ENCODE data around the gene PSMD12.

PSMD12 gene

DNA sequence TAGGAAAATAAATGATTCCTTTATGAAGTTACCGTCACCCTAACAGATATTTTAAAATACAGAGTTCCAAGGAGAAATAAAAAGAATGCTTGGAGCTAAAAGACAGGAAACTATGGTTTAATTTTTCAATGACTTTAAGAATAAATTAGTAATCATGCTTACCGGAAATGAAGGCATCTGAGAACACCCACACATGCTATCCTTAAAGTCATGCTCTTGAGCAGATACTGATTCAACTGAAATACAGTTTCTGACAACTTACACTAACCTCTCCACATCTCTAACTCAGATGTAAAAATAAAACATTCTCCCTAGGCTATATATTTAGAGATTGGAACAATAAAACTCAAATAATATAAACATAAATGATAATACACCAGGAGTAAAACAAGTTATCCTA, 7.8 kb downstream of the PSMD12 start:
- TF ChIP-seq YY1 (IDR thresholded peaks at IDR 0.05; ENCODE audit: low read depth) (no peak), ZBTB7A (IDR thresholded peaks at IDR 0.05; ENCODE audit: low read depth) (no peak), TCF12 (IDR thresholded peaks at IDR 0.05; ENCODE audit: low read depth) (no peak), FOXM1 (IDR thresholded peaks at IDR 0.05; ENCODE audit: borderline replicate concordance, low read depth) (no peak), EP300 (IDR thresholded peaks at IDR 0.05; ENCODE audit: borderline replicate concordance) (no peak), TEAD4 (IDR thresholded peaks at IDR 0.05) (no peak), EGR1 (IDR thresholded peaks at IDR 0.05) (no peak), RAD21 (IDR thresholded peaks at IDR 0.05; ENCODE audit: low read depth) (no peak), TAF1 (IDR thresholded peaks at IDR 0.05; ENCODE audit: low read depth) (no peak), CREB1 (IDR thresholded peaks at IDR 0.05; ENCODE audit: low read depth) (no peak), NFIC (IDR thresholded peaks at IDR 0.05) (no peak)
- TF ChIP-seq, protein P1, sequence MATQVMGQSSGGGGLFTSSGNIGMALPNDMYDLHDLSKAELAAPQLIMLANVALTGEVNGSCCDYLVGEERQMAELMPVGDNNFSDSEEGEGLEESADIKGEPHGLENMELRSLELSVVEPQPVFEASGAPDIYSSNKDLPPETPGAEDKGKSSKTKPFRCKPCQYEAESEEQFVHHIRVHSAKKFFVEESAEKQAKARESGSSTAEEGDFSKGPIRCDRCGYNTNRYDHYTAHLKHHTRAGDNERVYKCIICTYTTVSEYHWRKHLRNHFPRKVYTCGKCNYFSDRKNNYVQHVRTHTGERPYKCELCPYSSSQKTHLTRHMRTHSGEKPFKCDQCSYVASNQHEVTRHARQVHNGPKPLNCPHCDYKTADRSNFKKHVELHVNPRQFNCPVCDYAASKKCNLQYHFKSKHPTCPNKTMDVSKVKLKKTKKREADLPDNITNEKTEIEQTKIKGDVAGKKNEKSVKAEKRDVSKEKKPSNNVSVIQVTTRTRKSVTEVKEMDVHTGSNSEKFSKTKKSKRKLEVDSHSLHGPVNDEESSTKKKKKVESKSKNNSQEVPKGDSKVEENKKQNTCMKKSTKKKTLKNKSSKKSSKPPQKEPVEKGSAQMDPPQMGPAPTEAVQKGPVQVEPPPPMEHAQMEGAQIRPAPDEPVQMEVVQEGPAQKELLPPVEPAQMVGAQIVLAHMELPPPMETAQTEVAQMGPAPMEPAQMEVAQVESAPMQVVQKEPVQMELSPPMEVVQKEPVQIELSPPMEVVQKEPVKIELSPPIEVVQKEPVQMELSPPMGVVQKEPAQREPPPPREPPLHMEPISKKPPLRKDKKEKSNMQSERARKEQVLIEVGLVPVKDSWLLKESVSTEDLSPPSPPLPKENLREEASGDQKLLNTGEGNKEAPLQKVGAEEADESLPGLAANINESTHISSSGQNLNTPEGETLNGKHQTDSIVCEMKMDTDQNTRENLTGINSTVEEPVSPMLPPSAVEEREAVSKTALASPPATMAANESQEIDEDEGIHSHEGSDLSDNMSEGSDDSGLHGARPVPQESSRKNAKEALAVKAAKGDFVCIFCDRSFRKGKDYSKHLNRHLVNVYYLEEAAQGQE (IDR thresholded peaks at IDR 0.05; ENCODE audit: low read depth): no peak
- TF ChIP-seq, protein P2, sequence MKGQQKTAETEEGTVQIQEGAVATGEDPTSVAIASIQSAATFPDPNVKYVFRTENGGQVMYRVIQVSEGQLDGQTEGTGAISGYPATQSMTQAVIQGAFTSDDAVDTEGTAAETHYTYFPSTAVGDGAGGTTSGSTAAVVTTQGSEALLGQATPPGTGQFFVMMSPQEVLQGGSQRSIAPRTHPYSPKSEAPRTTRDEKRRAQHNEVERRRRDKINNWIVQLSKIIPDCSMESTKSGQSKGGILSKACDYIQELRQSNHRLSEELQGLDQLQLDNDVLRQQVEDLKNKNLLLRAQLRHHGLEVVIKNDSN (IDR thresholded peaks at IDR 0.05): no peak
- TF ChIP-seq, protein P3, sequence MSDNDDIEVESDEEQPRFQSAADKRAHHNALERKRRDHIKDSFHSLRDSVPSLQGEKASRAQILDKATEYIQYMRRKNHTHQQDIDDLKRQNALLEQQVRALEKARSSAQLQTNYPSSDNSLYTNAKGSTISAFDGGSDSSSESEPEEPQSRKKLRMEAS (IDR thresholded peaks at IDR 0.05): no peak

DNA sequence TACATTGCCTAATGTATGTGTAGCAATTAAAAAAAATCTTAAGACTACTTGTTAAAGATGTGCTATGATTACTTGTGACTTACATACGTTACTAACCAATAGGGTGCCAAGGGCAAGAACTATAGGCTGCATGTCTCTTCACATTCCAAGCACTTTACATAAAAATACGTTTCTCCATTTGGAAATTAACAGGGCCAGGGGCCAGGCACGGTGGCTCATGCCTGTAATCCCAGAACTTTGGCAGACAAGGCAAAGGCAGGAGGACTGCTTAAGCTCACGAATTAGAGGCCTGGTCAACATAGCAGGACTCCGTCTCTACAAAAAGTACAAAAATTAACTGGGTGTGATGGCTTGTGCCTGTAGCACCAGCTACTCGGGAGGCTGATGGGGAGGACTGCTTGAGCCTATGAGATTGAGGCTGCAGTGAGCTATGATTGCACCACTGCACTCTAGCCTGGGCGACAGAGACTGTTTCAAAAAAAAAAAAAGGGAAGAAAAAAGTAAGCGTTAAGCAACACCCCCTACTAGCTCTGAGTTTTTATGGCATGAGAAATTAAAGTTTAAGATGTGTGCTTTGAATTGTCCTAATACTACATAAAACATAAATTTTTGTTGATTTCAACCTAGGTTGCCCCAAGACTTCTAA, 12.3 kb downstream of the PSMD12 start:
- TF ChIP-seq, protein P2 (IDR thresholded peaks at IDR 0.05): no peak
- no peak for TF ChIP-seq FOXM1 (IDR thresholded peaks at IDR 0.05; ENCODE audit: borderline replicate concordance, low read depth)
- no peak for TF ChIP-seq YY1 (IDR thresholded peaks at IDR 0.05; ENCODE audit: low read depth)
- TF ChIP-seq TAF1 (IDR thresholded peaks at IDR 0.05; ENCODE audit: low read depth): no peak
- no peak for TF ChIP-seq CEBPB (IDR thresholded peaks at IDR 0.05)
- no peak for TF ChIP-seq TCF12 (IDR thresholded peaks at IDR 0.05; ENCODE audit: low read depth)
- TF ChIP-seq EP300 (IDR thresholded peaks at IDR 0.05; ENCODE audit: borderline replicate concordance): no peak
- TF ChIP-seq, protein P1 (IDR thresholded peaks at IDR 0.05; ENCODE audit: low read depth): no peak
- no peak for TF ChIP-seq RAD21 (IDR thresholded peaks at IDR 0.05; ENCODE audit: low read depth)

DNA sequence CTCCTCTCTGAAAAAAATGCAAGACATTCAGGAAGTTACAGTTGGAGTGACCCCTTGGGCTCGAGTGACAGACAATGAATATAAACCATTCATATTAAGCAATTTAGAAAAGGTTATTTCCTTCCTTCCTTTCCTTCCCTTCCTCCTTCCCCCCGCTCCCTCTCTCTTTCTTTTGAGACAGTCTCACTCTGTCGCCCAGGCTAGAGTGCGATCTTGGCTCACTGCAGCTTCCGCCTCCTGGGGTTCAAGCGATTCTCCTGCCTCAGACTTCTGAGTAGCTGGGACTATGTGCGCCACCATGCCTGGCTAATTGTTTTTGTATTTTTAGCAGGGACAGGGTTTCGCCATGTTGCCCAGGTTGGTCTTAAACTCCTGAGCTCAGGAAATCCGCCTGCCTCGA, 13.2 kb downstream of the PSMD12 start:
- no peak for TF ChIP-seq FOXM1 (IDR thresholded peaks at IDR 0.05; ENCODE audit: borderline replicate concordance, low read depth)
- no peak for TF ChIP-seq TEAD4 (IDR thresholded peaks at IDR 0.05)
- TF ChIP-seq YY1 (IDR thresholded peaks at IDR 0.05; ENCODE audit: low read depth): no peak
- TF ChIP-seq TCF12 (IDR thresholded peaks at IDR 0.05; ENCODE audit: low read depth): no peak
- TF ChIP-seq EGR1 (IDR thresholded peaks at IDR 0.05): no peak
- TF ChIP-seq CREB1 (IDR thresholded peaks at IDR 0.05; ENCODE audit: low read depth): no peak
- TF ChIP-seq, protein P1 (IDR thresholded peaks at IDR 0.05; ENCODE audit: low read depth): no peak
- no peak for TF ChIP-seq EP300 (IDR thresholded peaks at IDR 0.05; ENCODE audit: borderline replicate concordance)
- TF ChIP-seq TAF1 (IDR thresholded peaks at IDR 0.05; ENCODE audit: low read depth): no peak
- no peak for TF ChIP-seq CEBPB (IDR thresholded peaks at IDR 0.05)
- TF ChIP-seq ZBTB7A (IDR thresholded peaks at IDR 0.05; ENCODE audit: low read depth): no peak
- TF ChIP-seq, protein P2 (IDR thresholded peaks at IDR 0.05): no peak
- TF ChIP-seq NFIC (IDR thresholded peaks at IDR 0.05): no peak
- TF ChIP-seq RAD21 (IDR thresholded peaks at IDR 0.05; ENCODE audit: low read depth): no peak

DNA sequence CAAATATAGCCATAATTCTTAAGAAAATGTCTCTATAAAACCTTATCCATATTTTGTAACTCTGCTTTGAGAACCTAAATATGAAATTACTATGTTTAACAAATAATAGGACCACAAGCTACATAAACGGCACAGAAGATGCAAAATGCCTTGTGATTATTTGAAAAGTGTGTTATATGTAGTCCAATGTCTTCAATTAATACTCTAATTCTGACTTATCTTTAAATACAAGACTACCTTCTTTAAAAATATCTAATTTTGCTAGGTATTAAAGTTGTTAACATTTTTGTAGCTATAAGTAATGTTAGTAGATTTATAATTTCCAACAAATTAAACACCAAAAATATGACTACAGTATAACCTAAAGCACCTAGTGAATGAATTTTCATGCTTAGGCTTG, 17.0 kb downstream of the PSMD12 start:
- TF ChIP-seq NFIC (IDR thresholded peaks at IDR 0.05): no peak
